K562 (cell line): Measurements from ENCODE around the gene TPSG1. TPM values are rescaled to one million over a fixed set of nuclear protein-coding genes. Genes with fewer than 3 reads are reported as not detected.

Source experiments
- ATAC-seq: fragments of 200-7000 bp; cut with Tn5 transposase; 3 replicates; pipeline ENCODE4 v1.9.1; 2020; ENCODE audit warnings: moderate library complexity
- BruUV-seq: library from RNA; stranded (reverse); fragments of 400-500 nt; replicated peaks from 2 replicates; lab custom pipeline; 2021; lab: Mats Ljungman, UMichigan
- CTCF ChIA-PET: fragments of 300-600 bp; formaldehyde crosslinking; extraction: SDS; loops from one replicate; lab custom pipeline; 2021; ENCODE audit warnings: low intra/inter-chr PET ratio; lab: Yijun Ruan, JAX
- POLR2A ChIA-PET: fragments of 300-600, 350-650 bp; sonication (Branson Sonifier 250); formaldehyde crosslinking; extraction: SDS; loops from one replicate; lab custom pipeline; 2021; ENCODE audit warnings: antibody characterized with exemption, inconsistent platforms; lab: Yijun Ruan, JAX
- DNase-seq, 4 experiments: peaks; one replicate each; pipeline versions ENCODE4 v3.0.0 to v3.0.0-alpha.2; 2011 to 2018; ENCODE audit warnings: low spot score in 3 of 4, mixed read lengths in 3 of 4; ENCODE audit errors: extremely low read depth in 1 of 4
- FAIRE-seq: peaks from 2 replicates; lab custom pipeline; 2011; peaks lifted over from hg19 to GRCh38; lab: Jason Lieb, UNC
- H2AFZ ChIP-seq: 2 replicates; pipeline ENCODE4 v1.6.0; 2011; ENCODE audit warnings: low read depth, low read length, control low read depth, inconsistent platforms
- H3K27ac ChIP-seq: fragments of 200-600 bp; 3 replicates; pipeline ENCODE4 v1.8.0; 2011; ENCODE audit warnings: low read depth, mild to moderate bottlenecking, control low read depth, inconsistent platforms, low read length, moderate library complexity, mixed read lengths; ENCODE audit errors: extremely low read depth
- H3K27me3 ChIP-seq, 2 experiments: fragments of 300-600 bp in 1 of 2; 2 replicates in 1 of 2; 3 replicates in 1 of 2; pipeline versions ENCODE4 v1.6.0 to v1.8.0; 2011; ENCODE audit warnings: inconsistent platforms in 2 of 2, low read length in 2 of 2, mild to moderate bottlenecking in 1 of 2, mixed read lengths in 1 of 2, moderate library complexity in 1 of 2; ENCODE audit not compliant: control insufficient read depth in 2 of 2, insufficient read depth in 2 of 2
- H3K36me3 ChIP-seq: fragments of 300-600 bp; 3 replicates; pipeline ENCODE4 v1.8.0; 2011; ENCODE audit warnings: mild to moderate bottlenecking, low read length, inconsistent platforms; ENCODE audit not compliant: control insufficient read depth, insufficient read depth
- H3K4me1 ChIP-seq, 2 experiments: fragments of 200-600 bp in 1 of 2; replicated peaks in 1 of 2; 2 replicates in 1 of 2; 3 replicates in 1 of 2; pipeline versions ENCODE4 v1.5.1 to v1.8.0; 2011; ENCODE audit warnings: inconsistent platforms in 2 of 2, low read length in 2 of 2, mild to moderate bottlenecking in 1 of 2, mixed read lengths in 1 of 2, moderate library complexity in 1 of 2; ENCODE audit not compliant: control insufficient read depth in 2 of 2, insufficient read depth in 2 of 2
- H3K4me2 ChIP-seq: 2 replicates; pipeline ENCODE4 v1.6.1; 2011; ENCODE audit warnings: low read length, control low read depth, inconsistent platforms, mixed read lengths; ENCODE audit not compliant: insufficient read depth
- H3K4me3 ChIP-seq: fragments of 200-600 bp; sonication (generic), shearing (Covaris generic); 2 replicates; pipeline ENCODE4 v1.5.1; 2016; ENCODE audit warnings: control low read depth, inconsistent platforms
- H3K79me2 ChIP-seq: fragments of 200-600 bp; 3 replicates; pipeline ENCODE4 v1.8.0; 2011; ENCODE audit warnings: low read length, inconsistent platforms; ENCODE audit not compliant: control insufficient read depth, insufficient read depth
- H3K9ac ChIP-seq, 2 experiments: 2 replicates each; pipeline versions ENCODE4 v1.6.0 to v1.6.1; 2011; ENCODE audit warnings: low read depth in 2 of 2, low read length in 2 of 2, control low read depth in 1 of 2, inconsistent platforms in 1 of 2, mild to moderate bottlenecking in 1 of 2, mixed read lengths in 1 of 2; ENCODE audit not compliant: insufficient read depth in 1 of 2
- H3K9me1 ChIP-seq: one replicate; pipeline ENCODE4 v1.6.0; 2011; ENCODE audit warnings: inconsistent platforms, mild to moderate bottlenecking, low read length, moderate library complexity; ENCODE audit not compliant: control insufficient read depth, insufficient read depth
- H3K9me3 ChIP-seq: replicated peaks from 2 replicates; pipeline ENCODE4 v1.5.1; 2011; ENCODE audit warnings: low read depth, low read length, inconsistent platforms; ENCODE audit not compliant: control insufficient read depth, insufficient read depth
- H4K20me1 ChIP-seq: replicated peaks from 2 replicates; pipeline ENCODE4 v1.6.1; 2011; ENCODE audit warnings: low read length, inconsistent platforms, mixed read lengths; ENCODE audit not compliant: control insufficient read depth, insufficient read depth
- CC2D1A ChIP-seq: fragments of 450-650 bp; IDR thresholded peaks from 2 replicates; pipeline ENCODE4 v1.6.1; 2017; ENCODE audit warnings: mild to moderate bottlenecking
- HEY1 ChIP-seq: fragments of 250-450 bp; sonication (Bioruptor Pico); IDR thresholded peaks from 2 replicates; pipeline ENCODE4 v1.5.0; 2020; ENCODE audit warnings: mild to moderate bottlenecking, moderate library complexity, borderline replicate concordance
- MAFG ChIP-seq: fragments of 450-650 bp; conservative IDR thresholded peaks from 2 replicates; pipeline ENCODE4 v1.6.1; 2016; ENCODE audit warnings: missing genetic modification characterization, missing compliant biosample characterization
- NCOA2 ChIP-seq, 2 experiments: fragments of 450-650 bp; IDR thresholded peaks; 2 replicates each; pipeline ENCODE4 v1.6.1; 2018; ENCODE audit warnings: mild to moderate bottlenecking in 2 of 2, moderate library complexity in 1 of 2; ENCODE audit not compliant: partially characterized antibody in 2 of 2
- PCBP2 ChIP-seq: fragments of 200-400 bp; formaldehyde crosslinking; IDR thresholded peaks from 2 replicates; pipeline ENCODE4 v1.6.1; 2018; ENCODE audit warnings: low read length, low read depth, mild to moderate bottlenecking, moderate library complexity; ENCODE audit not compliant: poor library complexity, severe bottlenecking
- PRPF4 ChIP-seq: fragments of 200-400 bp; formaldehyde crosslinking; IDR thresholded peaks from one replicate; pipeline ENCODE4 v1.6.1; 2017; ENCODE audit warnings: low read length, low read depth, mild to moderate bottlenecking; ENCODE audit not compliant: insufficient read depth, poor library complexity, severe bottlenecking
- RBM15 ChIP-seq: fragments of 200-400 bp; formaldehyde crosslinking; IDR thresholded peaks from 2 replicates; pipeline ENCODE4 v1.6.1; 2018; ENCODE audit warnings: mild to moderate bottlenecking, low read length, moderate library complexity; ENCODE audit not compliant: insufficient read depth
- RBM39 ChIP-seq: fragments of 200-400 bp; formaldehyde crosslinking; optimal IDR thresholded peaks from 2 replicates; pipeline ENCODE3; 2018; ENCODE audit warnings: low read depth, low read length
- SP2 ChIP-seq: IDR thresholded peaks from 2 replicates; pipeline ENCODE4 v1.6.1; 2011; ENCODE audit warnings: mild to moderate bottlenecking, low read depth, low read length, moderate library complexity; ENCODE audit not compliant: poor library complexity, severe bottlenecking; ENCODE audit errors: extremely low read depth
- TBP ChIP-seq: optimal IDR thresholded peaks from 2 replicates; pipeline ENCODE3; 2011; ENCODE audit warnings: low read depth, low read length, improper control_type of control experiment
- TCF15 ChIP-seq: fragments of 250-450 bp; sonication (Bioruptor Pico); IDR thresholded peaks from 2 replicates; pipeline ENCODE4 v1.8.0; 2022; ENCODE audit warnings: moderate library complexity, mild to moderate bottlenecking, inconsistent platforms
- ZFP30 ChIP-seq: fragments of 250-450 bp; sonication (Bioruptor Pico); IDR thresholded peaks from 2 replicates; pipeline ENCODE4 v1.8.0; 2022; ENCODE audit warnings: moderate library complexity, mild to moderate bottlenecking, inconsistent platforms, borderline replicate concordance
- ZNF263 ChIP-seq: sonication (generic); formaldehyde crosslinking; IDR thresholded peaks from 2 replicates; pipeline ENCODE4 v1.8.0; 2022; ENCODE audit warnings: mild to moderate bottlenecking, missing genetic modification reagents, borderline replicate concordance
- ZNF282 ChIP-seq: sonication (generic); formaldehyde crosslinking; IDR thresholded peaks from 2 replicates; pipeline ENCODE4 v1.8.1; 2023; ENCODE audit warnings: missing genetic modification reagents
- WGBS: fragments of 100-300 bp; shearing (Covaris generic); methylation state at CpG from one replicate; pipeline ENCODE4 v1.1.6; 2016; ENCODE audit warnings: low coverage, mixed read lengths; ENCODE audit not compliant: insufficient coverage; ENCODE audit errors: missing lambda C conversion rate; 5-methylcytosine and 5-hydroxymethylcytosine counted together
- in situ Hi-C: fragments of 300-500 bp; cut with MboI; formaldehyde crosslinking; loops from 4 replicates; pipeline ENCODE4 v1.15.0; 2018; ENCODE audit warnings: inconsistent platforms, mixed read lengths
- intact Hi-C: fragments of 100-400 bp; cut with micrococcal nuclease; formaldehyde crosslinking; loops from 2 replicates; pipeline ENCODE4 v1.14.2; 2022
- polyA plus RNA-seq, 8 experiments: library from polyadenylated mRNA; depleted of rRNA in 4 of 8; stranded (reverse) in 5 of 8; unstranded in 3 of 8; fragments of >200 nt; fragmentation: Nextera tagmentation in 2 of 8; fragmentation: Illumina TruSeq in 1 of 8; extraction: Ambion mirVana in 2 of 8; extraction: Trizol in 1 of 8; gene quantifications; 2 replicates each; pipeline versions ENCODE4 v1.2.1 to v1.2.3, GENCODE V29; 2011 to 2014; ENCODE audit warnings: inconsistent platforms in 1 of 8, missing spikeins in 1 of 8
- total RNA-seq, 7 experiments: library from RNA; depleted of rRNA in 6 of 7; stranded (reverse); fragments of >200 nt in 6 of 7; fragmentation: Illumina TruSeq in 2 of 7; extraction: Trizol in 2 of 7; gene quantifications; 2 replicates each; pipeline versions ENCODE4 v1.2.1 to v1.2.3, GENCODE V29; 2011 to 2021; ENCODE audit warnings: low replicate concordance in 1 of 7
- TF ChIP-seq, protein P1 (sequence below): fragments of 450-650 bp; formaldehyde crosslinking; IDR thresholded peaks from 2 replicates; pipeline ENCODE4 v1.4.0; 2020; ENCODE audit warnings: mild to moderate bottlenecking, moderate library complexity
- TF ChIP-seq, protein P2 (sequence below): fragments of 450-650 bp; IDR thresholded peaks from 2 replicates; pipeline ENCODE4 v1.6.1; 2014; ENCODE audit warnings: low read depth, mild to moderate bottlenecking, moderate library complexity, borderline replicate concordance
- TF ChIP-seq, protein P3 (sequence below): sonication (generic); formaldehyde crosslinking; IDR thresholded peaks from 2 replicates; pipeline ENCODE4 v1.8.0; 2022; ENCODE audit warnings: missing genetic modification reagents, mild to moderate bottlenecking, moderate library complexity, borderline replicate concordance

The TPSG1 gene
- total and polyA plus RNA-seq, 9 of the 15 experiments (the other 6 are each of a cell fraction or from before 2014, with no cell fraction given), result not detected

- no peaks in the 10 kb centered on the region for H3K36me3 ChIP-seq
- no peaks in the 10 kb centered on the region for H3K79me2 ChIP-seq
- BruUV-seq, result no TSS peak
- H3K9me3 ChIP-seq, result no peaks in the 10 kb centered on the region
- FAIRE-seq (no peak), DNase-seq (no peak), ATAC-seq (no peak)
- H3K9ac ChIP-seq, result no peak overlapping the region
- H3K4me3 ChIP-seq, result no peak overlapping the region
- intact Hi-C loops, result no loop called here
- peaks cover 0 to 66% of the 10 kb centered on the region in 2 experiments; a peak in 2 of 5 replicates for H3K4me1 ChIP-seq
- no peaks in the 10 kb centered on the region for H3K9me1 ChIP-seq
- ChIA-PET POLR2A (no interaction called here), CTCF (no interaction called here)
- in situ Hi-C loops, result no loop called here
- WGBS, result 15% methylated on average over 38 of the region's 65 CpGs
- H3K27ac ChIP-seq, result no peak overlapping the region
- no peaks in the 10 kb centered on the region; the same call in 1 of the 2 replicates for H4K20me1 ChIP-seq
- no peak overlapping the region for H2AFZ ChIP-seq
- H3K27me3 ChIP-seq, result peaks cover 29 to 89% of the 10 kb centered on the region in 2 experiments; a peak in 4 of 5 replicates
- H3K4me2 ChIP-seq, result no peak overlapping the region
- TF ChIP-seq TCF15 (CRISPR knock-in tag) (no peak), NCOA2 (IDR thresholded peaks at IDR 0.05; ENCODE audit: partially characterized antibody in 2 of 2) (no peak), ZNF263 (CRISPR knock-in tag) (no peak), PRPF4 (no peak), ZFP30 (CRISPR knock-in tag) (no peak), MAFG (no peak), CC2D1A (no peak), RBM15 (no peak), ZNF282 (CRISPR knock-in tag) (no peak), RBM39 (no peak), TBP (no peak), PCBP2 (no peak), HEY1 (CRISPR knock-in tag) (no peak), SP2 (no peak)
- TF ChIP-seq, protein P1, sequence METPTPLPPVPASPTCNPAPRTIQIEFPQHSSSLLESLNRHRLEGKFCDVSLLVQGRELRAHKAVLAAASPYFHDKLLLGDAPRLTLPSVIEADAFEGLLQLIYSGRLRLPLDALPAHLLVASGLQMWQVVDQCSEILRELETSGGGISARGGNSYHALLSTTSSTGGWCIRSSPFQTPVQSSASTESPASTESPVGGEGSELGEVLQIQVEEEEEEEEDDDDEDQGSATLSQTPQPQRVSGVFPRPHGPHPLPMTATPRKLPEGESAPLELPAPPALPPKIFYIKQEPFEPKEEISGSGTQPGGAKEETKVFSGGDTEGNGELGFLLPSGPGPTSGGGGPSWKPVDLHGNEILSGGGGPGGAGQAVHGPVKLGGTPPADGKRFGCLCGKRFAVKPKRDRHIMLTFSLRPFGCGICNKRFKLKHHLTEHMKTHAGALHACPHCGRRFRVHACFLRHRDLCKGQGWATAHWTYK (CRISPR knock-in tag), result no peak
- TF ChIP-seq, protein P2, sequence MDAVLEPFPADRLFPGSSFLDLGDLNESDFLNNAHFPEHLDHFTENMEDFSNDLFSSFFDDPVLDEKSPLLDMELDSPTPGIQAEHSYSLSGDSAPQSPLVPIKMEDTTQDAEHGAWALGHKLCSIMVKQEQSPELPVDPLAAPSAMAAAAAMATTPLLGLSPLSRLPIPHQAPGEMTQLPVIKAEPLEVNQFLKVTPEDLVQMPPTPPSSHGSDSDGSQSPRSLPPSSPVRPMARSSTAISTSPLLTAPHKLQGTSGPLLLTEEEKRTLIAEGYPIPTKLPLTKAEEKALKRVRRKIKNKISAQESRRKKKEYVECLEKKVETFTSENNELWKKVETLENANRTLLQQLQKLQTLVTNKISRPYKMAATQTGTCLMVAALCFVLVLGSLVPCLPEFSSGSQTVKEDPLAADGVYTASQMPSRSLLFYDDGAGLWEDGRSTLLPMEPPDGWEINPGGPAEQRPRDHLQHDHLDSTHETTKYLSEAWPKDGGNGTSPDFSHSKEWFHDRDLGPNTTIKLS, result no peak
- TF ChIP-seq, protein P3, sequence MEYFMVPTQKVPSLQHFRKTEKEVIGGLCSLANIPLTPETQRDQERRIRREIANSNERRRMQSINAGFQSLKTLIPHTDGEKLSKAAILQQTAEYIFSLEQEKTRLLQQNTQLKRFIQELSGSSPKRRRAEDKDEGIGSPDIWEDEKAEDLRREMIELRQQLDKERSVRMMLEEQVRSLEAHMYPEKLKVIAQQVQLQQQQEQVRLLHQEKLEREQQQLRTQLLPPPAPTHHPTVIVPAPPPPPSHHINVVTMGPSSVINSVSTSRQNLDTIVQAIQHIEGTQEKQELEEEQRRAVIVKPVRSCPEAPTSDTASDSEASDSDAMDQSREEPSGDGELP (CRISPR knock-in tag), result no peak
Observed at GRCh38 chr16:1211451-1212268, 13.4 kb downstream of the TPSG1 start.
